ENCODE measurements around the gene HDAC7.

The HDAC7 gene

GRCh38 chr12:47755655-47756562, 63.8 kb downstream of the HDAC7 start:
- Histone ChIP-seq H3K27me3 (ENCODE audit: insufficient read depth, low read length, poor library complexity, severe bottlenecking) (no peaks in the 10 kb centered on the region), H3K36me3 (ENCODE audit: insufficient read depth, low read length) (no peaks in the 10 kb centered on the region), H3F3A (ENCODE audit: low read depth) (no peaks in the 10 kb centered on the region), H4K20me1 (ENCODE audit: insufficient read depth, low read length, poor library complexity, severe bottlenecking) (no peaks in the 10 kb centered on the region), H2AFZ (ENCODE audit: low read length) (no peak overlapping the region), H3K79me2 (ENCODE audit: insufficient read depth, low read length) (peaks cover 45% of the 10 kb centered on the region), H3K9ac (ENCODE audit: low read depth, low read length, poor library complexity, severe bottlenecking) (peak overlapping the region; percentile 67), H3K4me2 (ENCODE audit: low read depth, low read length, poor library complexity, severe bottlenecking) (peak overlapping the region; percentile 74), H3K9me2 (replicated peaks; ENCODE audit: low read depth, low read length) (no peaks in the 10 kb centered on the region), H3K4me3 (ENCODE audit: low read length, poor library complexity, severe bottlenecking) (peak overlapping the region; percentile 88), H3K9me3 (ENCODE audit: insufficient read depth, low read depth, low read length) (no peaks in the 10 kb centered on the region), H3K4me1 (ENCODE audit: insufficient read depth, low read length, poor library complexity, severe bottlenecking) (peaks cover 75% of the 10 kb centered on the region)
- no peak for TF ChIP-seq EZH2phosphoT487 (IDR thresholded peaks at IDR 0.05; ENCODE audit: borderline replicate concordance)
- TF ChIP-seq CTCF (conservative IDR thresholded peaks at IDR 0.05; ENCODE audit: low read length), result no peak

DNA sequence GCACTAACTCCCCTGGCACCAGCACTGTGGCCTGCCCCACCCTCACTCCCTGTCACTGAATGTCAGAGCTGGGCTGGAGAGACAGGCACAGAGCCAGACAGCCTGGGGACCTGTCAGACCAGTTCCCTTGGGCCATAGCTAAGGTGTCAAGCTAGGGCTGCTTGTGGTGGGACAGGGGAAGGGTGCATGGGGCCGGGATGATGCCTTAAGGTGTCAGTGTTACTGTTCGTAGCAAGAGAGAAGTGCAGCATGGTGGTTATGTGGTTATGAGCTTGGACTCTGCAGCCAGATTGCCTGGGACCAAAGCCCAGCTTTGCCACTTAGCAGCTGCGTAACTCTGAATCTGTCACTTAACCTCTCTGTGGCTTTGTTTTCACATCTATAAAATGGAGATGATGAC, 64.8 kb downstream of the HDAC7 start:
- Histone ChIP-seq H4K20me1 (ENCODE audit: insufficient read depth, low read length, poor library complexity, severe bottlenecking) (no peaks in the 10 kb centered on the region), H3K4me1 (ENCODE audit: insufficient read depth, low read length, poor library complexity, severe bottlenecking) (peaks cover 65% of the 10 kb centered on the region), H3K4me2 (ENCODE audit: low read depth, low read length, poor library complexity, severe bottlenecking) (peak overlapping the region; percentile 74), H3K9me2 (replicated peaks; ENCODE audit: low read depth, low read length) (no peaks in the 10 kb centered on the region), H3F3A (ENCODE audit: low read depth) (no peaks in the 10 kb centered on the region), H3K9ac (ENCODE audit: low read depth, low read length, poor library complexity, severe bottlenecking) (peak overlapping the region; percentile 67), H3K27me3 (ENCODE audit: insufficient read depth, low read length, poor library complexity, severe bottlenecking) (no peaks in the 10 kb centered on the region), H2AFZ (ENCODE audit: low read length) (no peak overlapping the region), H3K79me2 (ENCODE audit: insufficient read depth, low read length) (peaks cover 43% of the 10 kb centered on the region), H3K36me3 (ENCODE audit: insufficient read depth, low read length) (no peaks in the 10 kb centered on the region; the same call in 1 of the 2 replicates), H3K9me3 (ENCODE audit: insufficient read depth, low read depth, low read length) (no peaks in the 10 kb centered on the region), H3K4me3 (ENCODE audit: low read length, poor library complexity, severe bottlenecking) (peak overlapping the region; percentile 88)
- TF ChIP-seq CTCF (conservative IDR thresholded peaks at IDR 0.05; ENCODE audit: low read length) (no peak), EZH2phosphoT487 (IDR thresholded peaks at IDR 0.05; ENCODE audit: borderline replicate concordance) (no peak)

GRCh38 chr12:47754126-47754525, 65.6 kb downstream of the HDAC7 start:
- H4K20me1 ChIP-seq (ENCODE audit: insufficient read depth, low read length, poor library complexity, severe bottlenecking), result no peaks in the 10 kb centered on the region
- no peaks in the 10 kb centered on the region for H3K9me3 ChIP-seq (ENCODE audit: insufficient read depth, low read depth, low read length)
- H3K4me1 ChIP-seq (ENCODE audit: insufficient read depth, low read length, poor library complexity, severe bottlenecking), result peaks cover 57% of the 10 kb centered on the region
- H3K4me3 ChIP-seq (ENCODE audit: low read length, poor library complexity, severe bottlenecking), result peak overlapping the region; percentile 66
- no peaks in the 10 kb centered on the region; the same call in 1 of the 2 replicates for H3K36me3 ChIP-seq (ENCODE audit: insufficient read depth, low read length)
- peaks cover 35% of the 10 kb centered on the region for H3K79me2 ChIP-seq (ENCODE audit: insufficient read depth, low read length)
- no peaks in the 10 kb centered on the region for H3K27me3 ChIP-seq (ENCODE audit: insufficient read depth, low read length, poor library complexity, severe bottlenecking)
- H3K9me2 ChIP-seq (replicated peaks; ENCODE audit: low read depth, low read length), result no peaks in the 10 kb centered on the region
- peak overlapping the region; percentile 74 for H3K4me2 ChIP-seq (ENCODE audit: low read depth, low read length, poor library complexity, severe bottlenecking)
- peak overlapping the region; percentile 67 for H3K9ac ChIP-seq (ENCODE audit: low read depth, low read length, poor library complexity, severe bottlenecking)
- TF ChIP-seq EZH2phosphoT487 (IDR thresholded peaks at IDR 0.05; ENCODE audit: borderline replicate concordance) (no peak), CTCF (conservative IDR thresholded peaks at IDR 0.05; ENCODE audit: low read length) (no peak)
- no peak overlapping the region for H2AFZ ChIP-seq (ENCODE audit: low read length)
- H3F3A ChIP-seq (ENCODE audit: low read depth), result no peaks in the 10 kb centered on the region
